Measurements from ENCODE around the gene KNL1.

KNL1 gene

DNA sequence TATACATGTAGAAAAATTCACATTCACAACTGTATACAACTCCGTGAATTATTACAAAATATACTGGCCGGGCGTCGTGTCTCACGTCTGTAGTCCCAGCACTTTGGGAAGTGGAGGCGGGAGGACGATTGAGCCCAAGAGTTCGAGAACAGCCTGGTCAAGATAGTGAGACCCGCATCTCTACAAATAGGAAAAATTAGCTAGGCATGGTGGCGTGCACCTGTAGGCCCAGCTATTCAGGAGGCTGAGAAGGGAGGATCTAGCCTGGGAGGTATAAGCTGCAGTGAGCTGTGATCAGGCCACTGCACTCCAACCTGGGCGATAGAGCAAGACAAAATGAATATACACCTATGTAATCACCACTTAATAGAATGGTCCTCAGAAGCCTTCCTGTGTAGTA, 102.2 kb downstream of the KNL1 start (continued):
- TF ChIP-seq POU6F1 (CRISPR knock-in tag; IDR thresholded peaks at IDR 0.05; ENCODE audit: borderline replicate concordance, low read depth) (no peak), SNAI2 (CRISPR knock-in tag; IDR thresholded peaks at IDR 0.05) (no peak), ESRRG (CRISPR knock-in tag; IDR thresholded peaks at IDR 0.05) (no peak), ZC3H10 (CRISPR knock-in tag; IDR thresholded peaks at IDR 0.05) (no peak), OSR1 (CRISPR knock-in tag; IDR thresholded peaks at IDR 0.05) (no peak), ARNTL (CRISPR knock-in tag; IDR thresholded peaks at IDR 0.05; ENCODE audit: borderline replicate concordance, low read depth) (no peak)

GRCh38 chr15:40697916-40698315, 103.9 kb downstream of the KNL1 start:
- ATAC-seq = no peak
- no peak for TF ChIP-seq ZNF8 (CRISPR knock-in tag; IDR thresholded peaks at IDR 0.05)
- TF ChIP-seq ISL1 (CRISPR knock-in tag; IDR thresholded peaks at IDR 0.05) = no peak
- TF ChIP-seq, protein P1, sequence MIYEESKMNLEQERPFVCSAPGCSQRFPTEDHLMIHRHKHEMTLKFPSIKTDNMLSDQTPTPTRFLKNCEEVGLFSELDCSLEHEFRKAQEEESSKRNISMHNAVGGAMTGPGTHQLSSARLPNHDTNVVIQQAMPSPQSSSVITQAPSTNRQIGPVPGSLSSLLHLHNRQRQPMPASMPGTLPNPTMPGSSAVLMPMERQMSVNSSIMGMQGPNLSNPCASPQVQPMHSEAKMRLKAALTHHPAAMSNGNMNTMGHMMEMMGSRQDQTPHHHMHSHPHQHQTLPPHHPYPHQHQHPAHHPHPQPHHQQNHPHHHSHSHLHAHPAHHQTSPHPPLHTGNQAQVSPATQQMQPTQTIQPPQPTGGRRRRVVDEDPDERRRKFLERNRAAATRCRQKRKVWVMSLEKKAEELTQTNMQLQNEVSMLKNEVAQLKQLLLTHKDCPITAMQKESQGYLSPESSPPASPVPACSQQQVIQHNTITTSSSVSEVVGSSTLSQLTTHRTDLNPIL (CRISPR knock-in tag; IDR thresholded peaks at IDR 0.05; ENCODE audit: low read depth) = no peak

- TF ChIP-seq POU6F1 (CRISPR knock-in tag; IDR thresholded peaks at IDR 0.05; ENCODE audit: borderline replicate concordance, low read depth) (no peak), ZNF565 (CRISPR knock-in tag; conservative IDR thresholded peaks at IDR 0.05; ENCODE audit: low read depth) (no peak), PPARA (CRISPR knock-in tag; IDR thresholded peaks at IDR 0.05; ENCODE audit: borderline replicate concordance) (no peak), ZC3H10 (CRISPR knock-in tag; IDR thresholded peaks at IDR 0.05) (no peak), ESRRG (CRISPR knock-in tag; IDR thresholded peaks at IDR 0.05) (no peak), ZFP3 (CRISPR knock-in tag; IDR thresholded peaks at IDR 0.05) (no peak), ZFP30 (CRISPR knock-in tag; IDR thresholded peaks at IDR 0.05) (no peak)
- no peak for ATAC-seq
These were observed 108.0 kb downstream of the KNL1 start for GRCh38 chr15:40702077-40702476.

- TF ChIP-seq ZNF565 (CRISPR knock-in tag; conservative IDR thresholded peaks at IDR 0.05; ENCODE audit: low read depth) (no peak), TCF4 (CRISPR knock-in tag; IDR thresholded peaks at IDR 0.05; ENCODE audit: borderline replicate concordance) (no peak), POU6F1 (CRISPR knock-in tag; IDR thresholded peaks at IDR 0.05; ENCODE audit: borderline replicate concordance, low read depth) (no peak), OSR1 (CRISPR knock-in tag; IDR thresholded peaks at IDR 0.05) (no peak), ARNTL (CRISPR knock-in tag; IDR thresholded peaks at IDR 0.05; ENCODE audit: borderline replicate concordance, low read depth) (no peak), GLIS3 (CRISPR knock-in tag; IDR thresholded peaks at IDR 0.05) (no peak), SNAI2 (CRISPR knock-in tag; IDR thresholded peaks at IDR 0.05) (no peak), ESRRG (CRISPR knock-in tag; IDR thresholded peaks at IDR 0.05) (no peak), ZFP3 (CRISPR knock-in tag; IDR thresholded peaks at IDR 0.05) (no peak), CSRNP3 (CRISPR knock-in tag; IDR thresholded peaks at IDR 0.05) (no peak), ZC3H10 (CRISPR knock-in tag; IDR thresholded peaks at IDR 0.05) (no peak), TOX (CRISPR knock-in tag; IDR thresholded peaks at IDR 0.05; ENCODE audit: borderline replicate concordance) (no peak), ZNF8 (CRISPR knock-in tag; IDR thresholded peaks at IDR 0.05) (no peak), ZNF70 (CRISPR knock-in tag; IDR thresholded peaks at IDR 0.05) (no peak), PPARA (CRISPR knock-in tag; IDR thresholded peaks at IDR 0.05; ENCODE audit: borderline replicate concordance) (no peak), ISL1 (CRISPR knock-in tag; IDR thresholded peaks at IDR 0.05) (no peak), PATZ1 (CRISPR knock-in tag; IDR thresholded peaks at IDR 0.05; ENCODE audit: borderline replicate concordance) (no peak)
- TF ChIP-seq, protein P2, sequence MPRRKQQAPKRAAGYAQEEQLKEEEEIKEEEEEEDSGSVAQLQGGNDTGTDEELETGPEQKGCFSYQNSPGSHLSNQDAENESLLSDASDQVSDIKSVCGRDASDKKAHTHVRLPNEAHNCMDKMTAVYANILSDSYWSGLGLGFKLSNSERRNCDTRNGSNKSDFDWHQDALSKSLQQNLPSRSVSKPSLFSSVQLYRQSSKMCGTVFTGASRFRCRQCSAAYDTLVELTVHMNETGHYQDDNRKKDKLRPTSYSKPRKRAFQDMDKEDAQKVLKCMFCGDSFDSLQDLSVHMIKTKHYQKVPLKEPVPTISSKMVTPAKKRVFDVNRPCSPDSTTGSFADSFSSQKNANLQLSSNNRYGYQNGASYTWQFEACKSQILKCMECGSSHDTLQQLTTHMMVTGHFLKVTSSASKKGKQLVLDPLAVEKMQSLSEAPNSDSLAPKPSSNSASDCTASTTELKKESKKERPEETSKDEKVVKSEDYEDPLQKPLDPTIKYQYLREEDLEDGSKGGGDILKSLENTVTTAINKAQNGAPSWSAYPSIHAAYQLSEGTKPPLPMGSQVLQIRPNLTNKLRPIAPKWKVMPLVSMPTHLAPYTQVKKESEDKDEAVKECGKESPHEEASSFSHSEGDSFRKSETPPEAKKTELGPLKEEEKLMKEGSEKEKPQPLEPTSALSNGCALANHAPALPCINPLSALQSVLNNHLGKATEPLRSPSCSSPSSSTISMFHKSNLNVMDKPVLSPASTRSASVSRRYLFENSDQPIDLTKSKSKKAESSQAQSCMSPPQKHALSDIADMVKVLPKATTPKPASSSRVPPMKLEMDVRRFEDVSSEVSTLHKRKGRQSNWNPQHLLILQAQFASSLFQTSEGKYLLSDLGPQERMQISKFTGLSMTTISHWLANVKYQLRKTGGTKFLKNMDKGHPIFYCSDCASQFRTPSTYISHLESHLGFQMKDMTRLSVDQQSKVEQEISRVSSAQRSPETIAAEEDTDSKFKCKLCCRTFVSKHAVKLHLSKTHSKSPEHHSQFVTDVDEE (CRISPR knock-in tag; IDR thresholded peaks at IDR 0.05) = no peak
- no peak for ATAC-seq
These were observed 112.1 kb downstream of the KNL1 start for GRCh38 chr15:40706121-40706520.

All from SK-N-SH treated with all-trans-retinoic acid at 6 μM for 48 hours (cell line).